HFF-Myc (cell line): ENCODE results near the gene TMEM87B.

Source experiments
- DNase-seq: peaks from one replicate; pipeline ENCODE4 v3.0.0-alpha.2; 2011; ENCODE audit warnings: low read depth; ENCODE audit errors: extremely low read depth
- H3K4me3 ChIP-seq: replicated peaks from 2 replicates; pipeline ENCODE4 v1.5.1; 2011; ENCODE audit warnings: low read depth, mild to moderate bottlenecking, control low read depth, low read length
- TF ChIP-seq, protein P1 (sequence below): IDR thresholded peaks from 2 replicates; pipeline ENCODE4 v1.5.1; 2012; ENCODE audit warnings: mild to moderate bottlenecking, low read depth, low read length, control low read depth; ENCODE audit errors: missing control alignments

Gene TMEM87B

GRCh38 chr2:112012556-112012955, 42.5 kb upstream of the TMEM87B start:
- TF ChIP-seq, protein P1, sequence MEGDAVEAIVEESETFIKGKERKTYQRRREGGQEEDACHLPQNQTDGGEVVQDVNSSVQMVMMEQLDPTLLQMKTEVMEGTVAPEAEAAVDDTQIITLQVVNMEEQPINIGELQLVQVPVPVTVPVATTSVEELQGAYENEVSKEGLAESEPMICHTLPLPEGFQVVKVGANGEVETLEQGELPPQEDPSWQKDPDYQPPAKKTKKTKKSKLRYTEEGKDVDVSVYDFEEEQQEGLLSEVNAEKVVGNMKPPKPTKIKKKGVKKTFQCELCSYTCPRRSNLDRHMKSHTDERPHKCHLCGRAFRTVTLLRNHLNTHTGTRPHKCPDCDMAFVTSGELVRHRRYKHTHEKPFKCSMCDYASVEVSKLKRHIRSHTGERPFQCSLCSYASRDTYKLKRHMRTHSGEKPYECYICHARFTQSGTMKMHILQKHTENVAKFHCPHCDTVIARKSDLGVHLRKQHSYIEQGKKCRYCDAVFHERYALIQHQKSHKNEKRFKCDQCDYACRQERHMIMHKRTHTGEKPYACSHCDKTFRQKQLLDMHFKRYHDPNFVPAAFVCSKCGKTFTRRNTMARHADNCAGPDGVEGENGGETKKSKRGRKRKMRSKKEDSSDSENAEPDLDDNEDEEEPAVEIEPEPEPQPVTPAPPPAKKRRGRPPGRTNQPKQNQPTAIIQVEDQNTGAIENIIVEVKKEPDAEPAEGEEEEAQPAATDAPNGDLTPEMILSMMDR: no peak
- no peak overlapping the region for H3K4me3 ChIP-seq
- DNase-seq: no peak

DNA sequence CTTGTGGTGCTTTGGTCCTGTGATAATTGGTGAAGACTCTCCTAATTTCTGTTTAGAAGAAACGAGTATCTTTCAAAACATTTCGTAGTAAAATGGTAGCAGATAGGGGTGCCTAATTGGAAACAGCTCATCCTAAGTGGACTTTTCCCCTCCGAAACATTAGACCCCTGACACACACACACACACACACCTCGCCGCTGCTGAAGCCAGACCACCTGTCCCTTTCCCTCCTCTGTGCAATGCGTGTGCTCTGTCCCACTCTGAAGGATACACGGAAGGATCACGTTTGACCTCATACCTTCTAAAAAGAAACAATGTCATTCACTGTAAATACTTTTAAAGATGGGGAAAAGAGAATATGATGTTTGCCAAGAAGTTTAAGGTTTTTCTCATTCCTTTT, 36.2 kb upstream of the TMEM87B start:
- no peak overlapping the region for H3K4me3 ChIP-seq

GRCh38 chr2:112019569-112019982, 35.5 kb upstream of the TMEM87B start:
- TF ChIP-seq, protein P1: no peak
- DNase-seq: no peak
- H3K4me3 ChIP-seq: no peak overlapping the region

More for the DNA sequence above, 36.2 kb upstream of the TMEM87B start:
- TF ChIP-seq, protein P1: no peak
- no peak for DNase-seq

DNA sequence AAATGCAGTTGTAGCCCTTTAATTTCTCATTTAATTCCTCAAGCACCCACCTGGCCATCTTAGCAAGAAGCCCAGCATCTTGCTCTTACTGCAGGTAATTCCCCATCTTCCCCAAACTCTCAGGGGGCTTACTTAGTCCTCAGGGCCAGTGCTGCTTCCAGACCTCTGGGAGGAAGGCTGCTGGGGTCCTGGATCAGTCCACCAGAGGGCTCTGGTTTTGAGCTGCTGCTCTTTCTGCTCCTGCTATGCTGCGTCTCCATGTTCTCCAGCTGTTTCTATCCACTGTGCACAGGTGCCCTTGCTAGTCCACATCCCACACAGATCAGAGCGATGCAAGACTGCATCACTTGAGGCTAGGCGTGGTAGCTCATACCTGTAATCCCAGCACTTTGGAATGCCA, 34.5 kb upstream of the TMEM87B start:
- no peak for DNase-seq
- TF ChIP-seq, protein P1: peak; percentile 32
- no peak overlapping the region for H3K4me3 ChIP-seq

- TF ChIP-seq, protein P1: no peak
- no peak overlapping the region for H3K4me3 ChIP-seq
- no peak for DNase-seq
Observed at GRCh38 chr2:112021290-112021689, 33.8 kb upstream of the TMEM87B start.

GRCh38 chr2:112021781-112022231, 33.3 kb upstream of the TMEM87B start:
- TF ChIP-seq, protein P1: no peak
- H3K4me3 ChIP-seq: no peak overlapping the region
- no peak for DNase-seq

GRCh38 chr2:112023707-112024106, 31.4 kb upstream of the TMEM87B start:
- no peak for DNase-seq
- TF ChIP-seq, protein P1: no peak

More at GRCh38 chr2:112023707-112024106, 31.4 kb upstream of the TMEM87B start:
- no peak overlapping the region for H3K4me3 ChIP-seq
